ENCODE measurements around the gene FOXC2.

FOXC2 gene

DNA sequence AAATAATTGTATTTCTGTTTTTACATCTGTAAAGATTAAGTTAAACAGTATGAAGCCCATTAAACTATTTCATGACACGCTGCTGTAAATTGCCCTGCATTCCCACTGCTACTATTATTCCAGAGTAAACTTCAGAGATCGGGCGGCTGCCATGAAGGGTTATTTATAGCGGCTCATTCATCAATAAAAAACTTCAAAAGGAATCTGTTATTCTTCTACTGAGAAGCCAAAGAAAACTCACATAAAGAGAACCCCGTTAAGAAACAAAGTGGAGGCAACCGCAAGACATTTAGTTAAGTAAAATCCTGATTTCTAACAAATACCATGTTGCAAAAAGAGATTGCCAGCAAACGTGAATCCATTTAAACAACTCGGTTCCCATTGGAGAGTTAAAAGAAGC lies 28.1 kb downstream of the FOXC2 start:
- TF ChIP-seq, protein P1, sequence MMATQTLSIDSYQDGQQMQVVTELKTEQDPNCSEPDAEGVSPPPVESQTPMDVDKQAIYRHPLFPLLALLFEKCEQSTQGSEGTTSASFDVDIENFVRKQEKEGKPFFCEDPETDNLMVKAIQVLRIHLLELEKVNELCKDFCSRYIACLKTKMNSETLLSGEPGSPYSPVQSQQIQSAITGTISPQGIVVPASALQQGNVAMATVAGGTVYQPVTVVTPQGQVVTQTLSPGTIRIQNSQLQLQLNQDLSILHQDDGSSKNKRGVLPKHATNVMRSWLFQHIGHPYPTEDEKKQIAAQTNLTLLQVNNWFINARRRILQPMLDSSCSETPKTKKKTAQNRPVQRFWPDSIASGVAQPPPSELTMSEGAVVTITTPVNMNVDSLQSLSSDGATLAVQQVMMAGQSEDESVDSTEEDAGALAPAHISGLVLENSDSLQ (IDR thresholded peaks at IDR 0.05), result peak; percentile 66
- no peak for TF ChIP-seq HDGF (IDR thresholded peaks at IDR 0.05; ENCODE audit: borderline replicate concordance)
- POLR2A ChIA-PET, result interaction anchor here (1.9 kb wide), 1 partner anchor 18 kb away, joined by 5 read pairs; no protein-coding TSS in a partner anchor
- no peak for DNase-seq (ENCODE audit: extremely low spot score)
- CTCF ChIA-PET, result interaction anchor here (0.6 kb wide), 1 partner anchor 32 kb away, joined by 5 read pairs; no protein-coding TSS in a partner anchor

DNA sequence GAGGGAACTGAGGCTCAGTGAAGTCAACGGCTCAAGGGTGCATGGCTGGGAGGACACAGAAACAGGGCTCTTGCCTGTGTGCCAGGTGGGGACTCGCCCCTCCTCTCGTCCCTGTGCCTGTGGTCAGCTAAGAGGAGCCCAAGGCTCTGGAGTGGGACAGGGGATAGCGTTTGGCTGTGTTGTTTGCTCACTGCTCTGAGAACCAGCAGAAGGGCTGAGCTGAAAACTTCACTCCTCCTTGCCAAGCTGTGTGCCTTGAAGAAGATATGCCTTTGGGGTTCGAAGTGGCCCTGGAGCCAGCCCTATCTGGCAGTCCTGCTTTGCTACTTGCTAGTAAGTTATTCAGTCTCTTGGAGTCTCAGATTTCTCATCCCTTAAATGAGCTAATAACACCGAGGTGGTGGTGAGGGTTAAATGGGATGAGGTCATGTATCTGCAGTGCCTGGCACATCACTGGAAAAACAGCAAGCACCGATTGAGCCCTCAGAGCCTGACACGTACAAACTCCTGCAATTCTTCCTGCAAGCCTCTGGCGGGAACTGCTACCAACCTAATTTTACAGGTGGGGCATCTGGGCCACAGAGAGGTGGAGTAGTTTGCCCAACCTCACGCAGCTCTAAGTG lies 29.5 kb downstream of the FOXC2 start:
- DNase-seq (ENCODE audit: extremely low spot score), result no peak
- POLR2A ChIA-PET, result no interaction called here
- CTCF ChIA-PET, result no interaction called here
- TF ChIP-seq HDGF (IDR thresholded peaks at IDR 0.05; ENCODE audit: borderline replicate concordance) (no peak), SUZ12 (IDR thresholded peaks at IDR 0.05) (no peak), ARNT (IDR thresholded peaks at IDR 0.05) (no peak), CTBP1 (IDR thresholded peaks at IDR 0.05; ENCODE audit: borderline replicate concordance) (no peak), BHLHE40 (IDR thresholded peaks at IDR 0.05; ENCODE audit: borderline replicate concordance) (no peak), FOXM1 (IDR thresholded peaks at IDR 0.05; ENCODE audit: borderline replicate concordance) (no peak), TARDBP (IDR thresholded peaks at IDR 0.05) (no peak), ELF4 (IDR thresholded peaks at IDR 0.05) (no peak), L3MBTL2 (conservative IDR thresholded peaks at IDR 0.05) (no peak), SP1 (IDR thresholded peaks at IDR 0.05) (no peak), LEF1 (IDR thresholded peaks at IDR 0.05; ENCODE audit: borderline replicate concordance) (no peak), NFRKB (IDR thresholded peaks at IDR 0.05) (no peak), ZNF384 (IDR thresholded peaks at IDR 0.05) (no peak), FOXK2 (IDR thresholded peaks at IDR 0.05) (no peak), FOXA1 (IDR thresholded peaks at IDR 0.05) (no peak)
- TF ChIP-seq, protein P1 (IDR thresholded peaks at IDR 0.05), result no peak

DNA sequence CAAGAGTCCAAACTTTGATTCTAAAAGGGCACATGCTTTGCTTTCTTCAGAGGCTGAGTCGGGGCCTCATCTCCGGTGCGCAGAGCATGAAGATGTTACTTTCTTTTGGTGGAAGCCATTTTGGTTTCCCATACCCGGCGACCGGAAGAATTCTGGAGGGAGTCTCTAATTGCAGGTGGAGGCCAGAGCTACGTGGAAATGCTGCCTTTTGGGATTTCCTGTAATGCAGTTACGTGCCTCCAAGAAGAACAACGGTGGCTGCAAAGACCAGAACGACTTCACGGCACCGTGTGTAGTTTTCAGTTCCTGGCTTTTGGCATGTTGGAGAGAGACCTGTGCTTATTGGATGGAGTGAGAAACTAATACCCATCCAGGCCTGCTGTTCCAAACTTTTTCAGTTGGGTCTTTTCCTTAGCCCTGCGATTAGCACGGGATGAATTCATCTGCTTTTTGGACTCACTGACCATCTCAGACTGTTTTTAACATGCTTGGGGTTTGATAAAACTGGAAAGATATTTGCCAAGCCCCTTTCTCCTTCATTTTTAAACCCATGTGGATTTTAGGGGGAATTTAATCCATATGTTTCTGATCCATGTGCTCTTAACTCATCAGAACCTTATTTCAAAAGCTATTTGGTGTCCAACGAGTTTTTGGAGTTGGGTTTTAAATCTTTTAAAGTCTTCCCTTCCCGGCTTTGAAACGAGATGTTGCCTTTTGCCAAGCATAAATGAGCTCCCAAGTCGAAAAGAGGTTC lies 30.7 kb downstream of the FOXC2 start:
- ChIA-PET POLR2A (no interaction called here), CTCF (no interaction called here)
- TF ChIP-seq TARDBP (IDR thresholded peaks at IDR 0.05) (no peak), FOXA1 (IDR thresholded peaks at IDR 0.05) (no peak), CTBP1 (IDR thresholded peaks at IDR 0.05; ENCODE audit: borderline replicate concordance) (no peak), LEF1 (IDR thresholded peaks at IDR 0.05; ENCODE audit: borderline replicate concordance) (no peak), ARNT (IDR thresholded peaks at IDR 0.05) (no peak), FOXK2 (IDR thresholded peaks at IDR 0.05) (no peak), FOXM1 (IDR thresholded peaks at IDR 0.05; ENCODE audit: borderline replicate concordance) (no peak), NFRKB (IDR thresholded peaks at IDR 0.05) (no peak), BHLHE40 (IDR thresholded peaks at IDR 0.05; ENCODE audit: borderline replicate concordance) (no peak), HDGF (IDR thresholded peaks at IDR 0.05; ENCODE audit: borderline replicate concordance) (no peak), SP1 (IDR thresholded peaks at IDR 0.05) (no peak), SUZ12 (IDR thresholded peaks at IDR 0.05) (no peak), ZNF384 (IDR thresholded peaks at IDR 0.05) (no peak), L3MBTL2 (conservative IDR thresholded peaks at IDR 0.05) (no peak), ELF4 (IDR thresholded peaks at IDR 0.05) (no peak)
- TF ChIP-seq, protein P1 (IDR thresholded peaks at IDR 0.05), result no peak
- DNase-seq (ENCODE audit: extremely low spot score), result no peak

DNA sequence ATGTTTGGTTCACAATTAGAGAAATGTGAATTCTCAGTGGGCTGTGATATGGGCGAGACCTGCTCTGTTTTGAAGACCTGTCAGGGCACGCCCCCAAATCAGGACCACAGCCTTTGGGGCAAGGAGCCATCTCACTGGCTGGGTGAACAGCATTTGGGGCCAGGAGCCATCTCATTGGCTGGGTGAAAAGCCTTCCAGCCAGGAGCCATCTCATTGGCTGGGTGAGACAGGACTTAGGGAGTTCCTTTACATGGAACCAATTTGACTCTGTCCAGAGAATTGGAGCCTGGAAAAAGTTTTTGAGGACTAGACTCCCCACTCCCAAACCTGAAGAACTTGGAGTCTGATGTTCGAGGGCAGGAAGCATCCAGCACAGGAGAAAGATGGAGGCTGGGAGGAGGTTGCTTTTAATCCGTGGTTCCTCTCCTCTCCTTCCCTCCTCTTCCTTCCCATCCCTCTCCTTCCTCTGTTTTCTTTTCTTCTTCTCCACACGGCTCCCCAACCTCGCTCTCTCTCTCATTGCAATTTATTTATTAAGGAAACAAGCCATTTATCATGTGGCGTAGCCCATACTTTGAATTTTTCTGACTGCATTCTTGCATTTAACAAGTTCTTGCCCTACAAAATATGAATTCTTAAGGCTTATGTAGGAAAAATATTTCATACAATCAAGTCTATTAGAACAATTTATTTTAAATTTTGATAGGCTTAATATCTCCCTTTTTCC lies 31.4 kb downstream of the FOXC2 start:
- peak; percentile 19 for DNase-seq (ENCODE audit: extremely low spot score)
- TF ChIP-seq L3MBTL2 (conservative IDR thresholded peaks at IDR 0.05) (no peak), SP1 (IDR thresholded peaks at IDR 0.05) (no peak), FOXA1 (IDR thresholded peaks at IDR 0.05) (no peak), LEF1 (IDR thresholded peaks at IDR 0.05; ENCODE audit: borderline replicate concordance) (no peak), CTBP1 (IDR thresholded peaks at IDR 0.05; ENCODE audit: borderline replicate concordance) (no peak), NFRKB (IDR thresholded peaks at IDR 0.05) (no peak), ELF4 (IDR thresholded peaks at IDR 0.05) (no peak), HDGF (IDR thresholded peaks at IDR 0.05; ENCODE audit: borderline replicate concordance) (no peak), FOXM1 (IDR thresholded peaks at IDR 0.05; ENCODE audit: borderline replicate concordance) (no peak), FOXK2 (IDR thresholded peaks at IDR 0.05) (no peak), TARDBP (IDR thresholded peaks at IDR 0.05) (no peak), ARNT (IDR thresholded peaks at IDR 0.05) (no peak), ZNF384 (IDR thresholded peaks at IDR 0.05) (no peak), SUZ12 (IDR thresholded peaks at IDR 0.05) (no peak), BHLHE40 (IDR thresholded peaks at IDR 0.05; ENCODE audit: borderline replicate concordance) (no peak)
- TF ChIP-seq, protein P1 (IDR thresholded peaks at IDR 0.05), result no peak
- ChIA-PET POLR2A (no interaction called here), CTCF (no interaction called here)

Measured in HEK293T (cell line).